Measurements from ENCODE around the gene TFPI2. TPM values are rescaled to one million over a fixed set of nuclear protein-coding genes. Genes with fewer than 3 reads are reported as not detected.

Gene TFPI2, protein sequence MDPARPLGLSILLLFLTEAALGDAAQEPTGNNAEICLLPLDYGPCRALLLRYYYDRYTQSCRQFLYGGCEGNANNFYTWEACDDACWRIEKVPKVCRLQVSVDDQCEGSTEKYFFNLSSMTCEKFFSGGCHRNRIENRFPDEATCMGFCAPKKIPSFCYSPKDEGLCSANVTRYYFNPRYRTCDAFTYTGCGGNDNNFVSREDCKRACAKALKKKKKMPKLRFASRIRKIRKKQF
- total RNA-seq (1 to 10 TPM in 3 of 4 donors, under 1 TPM in 1; 0.79 to 7.5 (median 2.4) TPM), polyA plus RNA-seq (1 to 10 TPM in 2 of 3 donors, under 1 TPM in 1; 0.66 to 2.4 (median 2.3) TPM)
- long read RNA-seq, donor 1, partial matches to known transcripts: 0 of 2 reads
- long read RNA-seq, donor 1, other reads (novel, unspliced or antisense): 0 of 2 reads
- long read RNA-seq, donor 2, partial matches to known transcripts: 1 of 2 reads
- long read RNA-seq, donor 2, other reads (novel, unspliced or antisense): 0 of 2 reads

DNA sequence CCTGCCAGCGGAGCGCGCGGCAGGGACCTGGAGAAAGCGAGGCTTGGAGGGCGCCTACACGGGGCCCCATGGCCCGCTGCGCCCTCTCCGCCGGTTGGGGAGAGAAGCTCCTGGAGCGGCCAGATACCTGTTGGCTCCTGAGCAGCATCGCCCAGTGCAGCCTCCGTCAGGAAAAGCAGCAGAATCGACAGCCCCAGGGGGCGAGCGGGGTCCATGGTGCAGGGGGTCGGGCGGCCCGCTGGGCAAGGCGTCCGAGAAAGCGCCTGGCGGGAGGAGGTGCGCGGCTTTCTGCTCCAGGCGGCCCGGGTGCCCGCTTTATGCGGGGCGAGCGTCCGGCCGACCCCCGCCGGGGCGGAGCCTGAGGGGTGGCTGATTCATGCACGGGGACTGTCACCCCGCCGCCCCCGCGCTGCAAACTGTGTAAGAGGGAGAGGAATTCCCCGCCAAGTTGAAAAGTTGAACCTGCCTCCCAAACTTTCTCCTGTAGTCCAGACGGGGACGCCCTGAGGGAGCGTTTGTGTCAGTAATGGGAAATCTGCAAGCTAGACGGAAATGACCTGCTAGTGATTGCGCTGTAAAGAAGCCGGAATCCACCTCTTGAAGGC, at the start of gene TFPI2:
TFPI2 (minus strand) TSS at position 290 of the 605 bp plus-strand sequence; CDS start at position 215, 75 bp downstream.
- ATAC-seq (peak in 2 of 4 donors; percentile 33 to 35), DNase-seq (peak in 1 of 2 donors; percentile 38)
- TF ChIP-seq, protein P1, sequence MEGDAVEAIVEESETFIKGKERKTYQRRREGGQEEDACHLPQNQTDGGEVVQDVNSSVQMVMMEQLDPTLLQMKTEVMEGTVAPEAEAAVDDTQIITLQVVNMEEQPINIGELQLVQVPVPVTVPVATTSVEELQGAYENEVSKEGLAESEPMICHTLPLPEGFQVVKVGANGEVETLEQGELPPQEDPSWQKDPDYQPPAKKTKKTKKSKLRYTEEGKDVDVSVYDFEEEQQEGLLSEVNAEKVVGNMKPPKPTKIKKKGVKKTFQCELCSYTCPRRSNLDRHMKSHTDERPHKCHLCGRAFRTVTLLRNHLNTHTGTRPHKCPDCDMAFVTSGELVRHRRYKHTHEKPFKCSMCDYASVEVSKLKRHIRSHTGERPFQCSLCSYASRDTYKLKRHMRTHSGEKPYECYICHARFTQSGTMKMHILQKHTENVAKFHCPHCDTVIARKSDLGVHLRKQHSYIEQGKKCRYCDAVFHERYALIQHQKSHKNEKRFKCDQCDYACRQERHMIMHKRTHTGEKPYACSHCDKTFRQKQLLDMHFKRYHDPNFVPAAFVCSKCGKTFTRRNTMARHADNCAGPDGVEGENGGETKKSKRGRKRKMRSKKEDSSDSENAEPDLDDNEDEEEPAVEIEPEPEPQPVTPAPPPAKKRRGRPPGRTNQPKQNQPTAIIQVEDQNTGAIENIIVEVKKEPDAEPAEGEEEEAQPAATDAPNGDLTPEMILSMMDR (IDR thresholded peaks at IDR 0.05): no peak
- Histone ChIP-seq H3K36me3 (ENCODE audit: insufficient read depth in 1 of 2, low read depth in 1 of 2) (no peaks in the 10 kb centered on the region), H3K4me3 (peak within 1 kb of the TSS; percentile 62), H3K4me1 (no peaks in the 10 kb centered on the region), H3K9me3 (no peaks in the 10 kb centered on the region), H3K27ac (no peak within 1 kb of the TSS), H3K27me3 (ENCODE audit: insufficient read depth in 3 of 3, low read length in 2 of 3) (peaks cover 0 to 14% (median 0%) of the 10 kb centered on the region in 3 donors)
- intact Hi-C loops (cut with DNase I): loop anchor here (10.0 kb wide), 2 partner anchors 174 to 194 kb away; no protein-coding TSS in a partner anchor
- WGBS, 3 donors: 0 to 1% (median 1%) methylated on average over 35 to 49 of the region's 49 CpGs

DNA sequence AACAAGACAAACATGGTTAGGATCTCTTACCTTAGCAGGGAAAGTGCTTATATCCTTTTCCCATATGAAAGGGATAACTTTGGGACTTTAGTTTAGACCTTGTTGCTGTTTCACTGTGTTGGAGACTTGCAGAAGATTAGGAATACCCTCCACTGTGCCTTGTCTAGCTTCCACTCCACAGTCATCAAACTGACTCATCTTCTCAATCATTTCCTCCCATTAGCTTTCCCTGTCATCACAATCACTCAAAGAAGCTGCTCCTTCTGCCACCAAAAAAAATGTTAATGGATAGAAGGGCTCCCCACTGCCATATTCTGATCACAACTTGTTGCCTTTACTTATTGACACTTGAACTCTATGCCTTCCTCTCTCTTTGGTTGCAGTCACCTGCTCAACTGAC, 47.7 kb upstream of the TFPI2 start:
- H3K9me3 ChIP-seq: no peaks in the 10 kb centered on the region
- H3K4me1 ChIP-seq: no peaks in the 10 kb centered on the region
- H3K27me3 ChIP-seq (ENCODE audit: insufficient read depth in 3 of 3, low read length in 2 of 3): no peaks in the 10 kb centered on the region
- intact Hi-C loops (cut with DNase I): no loop called here
- TF ChIP-seq, protein P1 (IDR thresholded peaks at IDR 0.05): no peak
- no peaks in the 10 kb centered on the region for H3K36me3 ChIP-seq (ENCODE audit: insufficient read depth in 1 of 2, low read depth in 1 of 2)
- no peak overlapping the region for H3K4me3 ChIP-seq
- no peak for DNase-seq
- no peak overlapping the region for H3K27ac ChIP-seq
- no peak for ATAC-seq

DNA sequence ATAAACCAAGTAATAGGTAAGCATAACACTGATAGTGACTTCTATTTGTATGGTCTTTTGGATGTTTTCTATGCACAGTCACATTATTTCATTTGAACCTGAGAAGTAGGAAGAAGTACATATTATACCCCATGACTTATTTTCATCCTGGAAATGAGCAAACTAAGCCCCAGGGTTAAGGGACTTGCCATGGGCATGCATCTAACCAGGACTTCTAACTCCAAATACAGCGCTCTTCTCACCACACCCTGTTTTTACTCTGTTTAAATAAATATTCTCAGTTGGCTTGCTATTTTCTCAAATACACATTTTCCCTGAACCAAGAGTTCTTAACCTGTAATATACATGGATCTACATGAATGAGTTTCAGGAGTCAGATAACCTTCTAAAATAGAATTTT, 47.3 kb upstream of the TFPI2 start:
- Histone ChIP-seq H3K4me1 (no peaks in the 10 kb centered on the region), H3K9me3 (no peaks in the 10 kb centered on the region), H3K27ac (no peak overlapping the region), H3K36me3 (ENCODE audit: insufficient read depth in 1 of 2, low read depth in 1 of 2) (no peaks in the 10 kb centered on the region), H3K27me3 (ENCODE audit: insufficient read depth in 3 of 3, low read length in 2 of 3) (no peaks in the 10 kb centered on the region), H3K4me3 (no peak overlapping the region)
- 90 to 96% (median 95%) methylated on average over 1 of the region's 1 CpG for WGBS, 3 donors
- intact Hi-C loops (cut with DNase I): no loop called here
- DNase-seq (no peak), ATAC-seq (no peak)
- TF ChIP-seq, protein P1 (IDR thresholded peaks at IDR 0.05): no peak

DNA sequence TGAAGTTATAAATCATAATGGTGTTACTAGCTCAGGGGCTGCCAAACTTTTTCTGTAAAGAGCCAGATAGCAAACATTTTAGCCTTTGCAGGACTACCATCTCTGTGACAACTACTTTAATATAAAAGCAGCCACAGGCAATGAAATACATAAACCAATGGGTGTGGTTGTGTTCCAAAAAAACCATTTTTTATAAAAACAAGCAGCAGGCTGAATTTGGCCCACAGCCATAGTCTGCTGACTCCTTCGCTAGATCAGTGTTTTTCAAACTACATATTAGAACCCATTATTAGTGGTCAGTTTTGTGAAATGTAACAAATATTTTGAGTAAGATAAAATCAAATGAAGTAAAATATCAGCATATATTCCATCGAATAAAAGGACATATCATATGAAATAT, 44.5 kb upstream of the TFPI2 start:
- intact Hi-C loops (cut with DNase I): no loop called here
- no peaks in the 10 kb centered on the region for H3K9me3 ChIP-seq
- H3K4me1 ChIP-seq: no peaks in the 10 kb centered on the region
- no peak overlapping the region for H3K4me3 ChIP-seq
- no peak for ATAC-seq
- no peaks in the 10 kb centered on the region for H3K27me3 ChIP-seq (ENCODE audit: insufficient read depth in 3 of 3, low read length in 2 of 3)
- H3K27ac ChIP-seq: no peak overlapping the region
- TF ChIP-seq, protein P1 (IDR thresholded peaks at IDR 0.05): no peak
- no peaks in the 10 kb centered on the region for H3K36me3 ChIP-seq (ENCODE audit: insufficient read depth in 1 of 2, low read depth in 1 of 2)
- 75 to 85% (median 80%) methylated on average over 2 of the region's 2 CpGs for WGBS, 3 donors
- DNase-seq: no peak
